HG02678 (cell line): ENCODE measurements around the gene PRR5L.

Experiments
- ATAC-seq: cut with Tn5 transposase; IDR thresholded peaks from one replicate; pipeline ENCODE4 v1.9.1; 2021; ENCODE audit warnings: mild to moderate bottlenecking, moderate library complexity; ENCODE audit not compliant: unreplicated experiment

The PRR5L gene

DNA sequence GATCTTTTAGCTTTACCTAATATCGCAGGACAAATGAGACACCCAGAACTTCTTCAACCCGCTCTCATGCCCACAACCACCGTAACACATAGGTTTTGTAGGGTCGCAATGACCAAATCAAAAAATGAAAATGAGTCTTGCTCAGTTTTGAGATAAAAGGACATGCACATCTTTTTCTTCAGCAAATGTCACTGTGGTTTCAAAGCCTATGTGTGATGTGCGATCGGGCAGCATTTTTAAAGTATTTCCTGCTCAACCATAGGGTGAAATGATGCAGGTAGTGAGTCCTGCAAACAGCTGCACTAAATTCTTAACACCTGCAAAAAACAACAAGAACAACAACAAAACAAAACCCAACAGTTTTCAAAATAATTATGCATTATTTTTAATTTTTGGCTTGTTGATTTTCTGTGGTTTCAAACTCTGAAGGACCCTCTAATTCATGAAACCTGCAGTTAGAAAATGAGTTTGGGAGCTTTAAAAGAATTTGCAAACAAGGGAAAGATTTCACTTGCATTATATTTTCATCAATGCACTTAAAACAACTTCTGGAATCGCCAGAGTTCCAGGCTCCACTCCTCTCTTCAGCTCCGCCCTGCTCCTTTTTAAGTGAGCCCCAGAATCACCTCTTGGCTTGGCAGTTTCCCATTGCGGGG lies 79.4 kb downstream of the PRR5L start:
- ATAC-seq = no peak

DNA sequence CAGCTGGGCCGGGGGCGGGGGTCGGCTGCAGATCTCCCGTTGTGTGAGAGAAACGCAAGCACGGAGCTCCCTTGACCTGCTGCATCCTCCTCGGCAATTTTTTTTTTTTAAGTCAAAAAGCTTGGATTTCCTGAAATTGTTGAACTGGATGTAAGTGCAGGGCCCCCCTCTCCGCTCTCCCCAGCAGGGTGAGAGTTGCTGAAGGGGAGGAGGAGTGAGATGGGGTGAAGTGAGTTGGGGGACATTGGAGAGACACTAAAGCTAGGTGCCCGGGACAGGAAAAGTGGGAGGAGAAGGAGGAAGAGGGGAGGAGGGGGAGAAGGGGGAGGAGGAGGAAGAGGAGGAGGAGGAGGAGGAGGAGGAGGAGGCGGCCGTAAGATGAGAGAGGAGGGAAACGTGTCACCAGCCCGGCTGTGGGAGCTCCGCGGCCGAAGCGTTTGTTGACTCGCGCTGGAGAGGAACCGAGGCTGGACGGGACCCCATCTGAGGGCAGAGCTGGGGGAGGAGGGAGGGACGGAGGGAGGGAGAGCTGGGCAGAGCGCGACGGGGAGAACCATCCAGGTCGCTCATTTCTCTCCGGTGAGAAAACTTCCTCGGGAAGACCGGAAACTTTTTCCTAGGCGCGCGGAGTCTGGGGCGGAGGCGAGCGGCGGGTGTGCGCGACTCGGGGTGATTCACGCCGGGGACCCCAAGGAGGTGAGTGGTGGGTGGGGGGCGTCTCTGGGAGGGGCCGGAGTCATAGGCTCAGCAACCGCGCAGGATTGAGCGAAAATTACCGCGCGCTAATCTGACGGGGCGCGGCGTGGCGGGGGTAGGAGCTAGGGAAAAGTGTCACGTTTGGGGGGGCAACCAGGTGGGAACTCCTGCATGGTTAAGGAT lies 80.2 kb downstream of the PRR5L start:
- ATAC-seq = no peak

GRCh38 chr11:36376888-36377758 lies 81.0 kb downstream of the PRR5L start:
- ATAC-seq = peak; percentile 46

GRCh38 chr11:36377759-36378564 lies 81.9 kb downstream of the PRR5L start:
- ATAC-seq = no peak

GRCh38 chr11:36379653-36380052 lies 83.6 kb downstream of the PRR5L start:
- ATAC-seq = no peak

- ATAC-seq = peak; percentile 25
Measured at GRCh38 chr11:36380296-36381014, 84.4 kb downstream of the PRR5L start.

GRCh38 chr11:36381015-36381360 lies 84.9 kb downstream of the PRR5L start:
- ATAC-seq = peak; percentile 36

- ATAC-seq = no peak
Measured at GRCh38 chr11:36383195-36383594, 87.1 kb downstream of the PRR5L start.

GRCh38 chr11:36385121-36385970 lies 89.3 kb downstream of the PRR5L start:
- ATAC-seq = no peak

DNA sequence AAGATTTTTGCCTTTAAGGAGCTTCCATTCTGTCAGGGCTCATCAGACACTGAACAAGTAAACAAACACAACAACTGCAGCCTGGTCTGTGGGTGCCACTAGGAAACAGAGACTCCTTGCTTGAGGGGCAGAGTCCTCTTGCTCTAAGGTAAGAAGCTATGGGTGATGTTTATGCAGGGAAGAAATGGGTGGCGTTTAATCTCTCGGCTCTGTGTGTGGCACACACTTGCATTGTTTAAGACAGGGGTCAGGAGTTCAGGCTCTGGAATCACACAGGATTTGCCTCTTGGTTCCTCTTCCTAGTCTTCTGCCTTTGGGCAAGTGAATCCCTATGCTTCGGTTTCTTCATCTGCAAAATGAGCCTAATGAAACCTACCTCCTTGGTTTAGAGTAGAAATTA lies 90.3 kb downstream of the PRR5L start:
- ATAC-seq = no peak

GRCh38 chr11:36388071-36388470 lies 92.0 kb downstream of the PRR5L start:
- no peak for ATAC-seq

- ATAC-seq = no peak
Measured at GRCh38 chr11:36388951-36389350, 92.9 kb downstream of the PRR5L start.

DNA sequence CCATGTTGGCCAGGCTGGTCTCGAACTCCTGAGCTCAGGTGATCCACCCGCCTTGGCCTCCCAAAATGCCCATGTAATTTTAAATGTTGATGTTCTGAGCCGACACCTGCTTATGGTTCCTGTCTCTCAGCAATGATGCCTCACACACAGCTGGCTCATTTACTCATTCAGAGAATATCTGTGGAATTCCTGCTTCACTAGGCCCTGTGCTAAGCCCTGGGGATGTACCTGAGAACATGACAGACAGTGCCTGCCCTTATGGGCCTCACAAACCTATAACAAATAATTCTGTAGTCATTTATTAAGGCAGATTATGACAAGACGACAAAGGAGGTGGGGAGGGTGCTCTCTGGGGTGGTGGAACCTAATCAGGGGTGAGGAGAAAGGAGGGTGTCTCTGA lies 93.7 kb downstream of the PRR5L start:
- no peak for ATAC-seq

DNA sequence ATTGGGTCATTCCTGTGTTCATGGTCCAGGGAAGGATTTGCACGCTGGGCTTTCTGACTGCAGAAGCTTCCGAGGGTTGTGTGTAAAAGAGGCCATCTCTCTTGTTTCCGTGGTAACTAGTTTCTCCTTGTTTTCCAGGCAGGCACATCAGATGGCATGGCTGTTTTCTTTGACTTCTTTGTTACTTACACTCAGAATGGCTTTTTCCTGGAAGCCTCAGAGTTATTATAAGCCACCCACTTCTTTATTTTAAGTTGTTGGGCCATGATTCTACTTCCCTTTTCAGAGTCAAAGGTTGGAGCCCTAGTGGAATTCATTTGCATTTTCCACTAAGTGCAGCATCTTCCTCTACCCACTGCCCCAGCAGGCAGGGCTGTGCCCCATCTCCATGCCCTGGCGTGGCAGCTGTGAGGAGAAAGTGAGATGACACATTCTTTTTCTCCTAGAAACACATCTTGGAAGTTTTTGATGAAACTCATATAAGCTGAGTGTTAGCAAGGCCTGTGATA lies 94.9 kb downstream of the PRR5L start:
- peak; percentile 45 for ATAC-seq

DNA sequence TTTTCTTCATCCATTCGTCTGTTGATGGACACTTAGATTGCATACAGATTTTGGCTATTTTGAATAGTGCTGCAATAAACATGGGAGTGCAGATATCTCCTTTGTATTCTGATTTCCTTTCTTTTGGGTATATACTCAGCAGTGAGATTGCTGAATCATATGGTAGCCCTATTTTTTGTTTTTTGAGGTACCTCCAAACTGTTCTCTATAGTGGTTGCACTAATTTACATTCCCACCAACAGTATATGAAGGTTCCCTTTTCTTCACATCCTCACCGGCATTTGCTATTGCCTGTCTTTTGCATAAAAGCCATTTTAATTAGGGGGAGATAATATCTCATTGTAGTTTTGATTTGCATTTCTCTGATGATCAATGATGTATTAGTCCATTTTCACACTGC lies 96.1 kb downstream of the PRR5L start:
- no peak for ATAC-seq

GRCh38 chr11:36394056-36394455 lies 98.0 kb downstream of the PRR5L start:
- ATAC-seq = no peak

DNA sequence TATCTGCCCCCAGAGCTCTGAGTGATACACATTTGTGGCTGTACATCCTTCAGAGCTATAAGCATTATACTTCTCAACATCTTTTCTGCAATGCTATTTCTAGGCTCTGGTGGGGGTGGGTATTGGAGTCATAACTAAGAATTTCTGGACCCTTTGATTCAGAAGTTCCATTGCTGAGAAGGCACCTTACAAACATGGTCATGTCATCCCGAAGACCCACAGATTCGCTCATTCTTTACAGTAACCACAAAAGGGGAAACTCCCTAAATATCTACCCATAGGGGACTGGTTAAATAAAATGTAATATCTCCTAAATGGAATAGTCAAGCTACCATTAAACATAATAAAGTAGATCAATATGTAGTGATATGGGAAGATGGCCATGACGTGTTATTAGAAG lies 98.8 kb downstream of the PRR5L start:
- no peak for ATAC-seq

DNA sequence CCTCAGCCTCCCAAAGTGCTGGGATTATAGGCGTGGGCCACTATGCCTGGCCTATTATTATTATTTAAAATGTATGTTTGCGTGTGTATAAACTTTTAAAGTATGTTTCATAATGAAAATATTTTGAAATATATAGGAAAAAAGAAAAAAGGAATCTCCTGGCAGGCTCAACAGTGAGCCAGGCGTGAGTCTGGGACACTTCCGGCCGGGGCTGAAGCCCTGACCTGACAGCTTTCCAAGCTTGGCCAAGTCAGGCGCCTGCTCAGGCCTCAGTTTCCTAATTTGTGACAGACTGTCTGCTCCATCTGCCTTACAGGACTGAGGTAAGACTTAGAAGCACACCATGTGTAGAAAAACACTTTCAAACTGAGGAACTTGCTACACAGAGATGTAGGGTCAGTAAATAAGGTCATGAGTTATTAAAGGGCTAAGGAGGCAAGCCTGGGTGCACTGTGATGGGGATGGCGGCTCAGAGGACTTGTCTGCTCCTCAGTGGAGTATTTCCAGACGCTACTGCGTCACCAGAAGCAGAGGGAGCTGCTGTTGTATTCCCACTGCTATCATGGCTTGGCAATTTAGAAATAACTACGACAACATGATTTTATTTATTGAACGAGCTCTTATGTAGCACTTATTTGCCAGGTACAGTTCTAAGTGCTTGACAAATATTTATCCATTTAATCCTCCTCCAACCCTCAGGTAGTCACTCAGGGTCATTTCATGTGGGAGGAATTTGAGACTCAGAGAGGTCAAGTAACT lies 100.1 kb downstream of the PRR5L start:
- ATAC-seq = no peak
